ENCODE measurements around the gene MSI2.

The MSI2 gene

DNA sequence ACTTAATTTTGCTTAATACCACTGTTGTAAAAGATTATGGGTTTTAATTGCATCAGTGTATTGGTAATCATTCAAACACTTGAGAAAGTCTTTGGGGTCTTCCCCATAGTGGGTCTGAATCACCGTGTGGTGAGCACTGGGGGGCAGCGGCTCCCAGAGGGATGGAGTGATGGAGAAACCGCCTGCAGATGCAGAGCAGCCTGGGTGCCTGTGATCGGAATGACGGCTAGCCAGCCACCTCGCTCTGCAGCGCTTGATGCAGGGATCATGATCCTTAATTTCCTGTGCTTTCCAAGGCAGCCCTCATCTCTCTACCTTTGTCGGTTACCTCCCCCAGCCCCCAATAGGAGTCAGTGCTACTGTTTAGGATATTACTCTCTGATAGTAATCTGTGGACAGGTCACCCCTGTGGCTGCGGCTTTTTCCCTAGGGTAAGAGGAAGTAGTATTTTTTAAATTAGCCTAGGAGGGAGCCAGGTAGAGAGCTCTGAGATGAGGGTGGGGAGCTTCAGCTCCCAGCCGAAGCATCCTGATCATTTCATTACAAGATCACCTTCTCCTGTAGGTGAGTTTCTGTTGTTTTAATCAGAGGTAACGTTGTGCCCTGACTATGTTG lies 135.6 kb downstream of the MSI2 start:
- H3K9me3 ChIP-seq (ENCODE audit: insufficient read depth, low read length): no peaks in the 10 kb centered on the region
- no peaks in the 10 kb centered on the region for H3K9me2 ChIP-seq (replicated peaks; ENCODE audit: insufficient read depth, low read length)
- H3F3A ChIP-seq (ENCODE audit: insufficient read depth): no peaks in the 10 kb centered on the region
- H3K4me2 ChIP-seq (ENCODE audit: low read depth, low read length, poor library complexity, severe bottlenecking): no peak overlapping the region
- H3K9ac ChIP-seq (ENCODE audit: low read length): no peak overlapping the region
- no peak overlapping the region for H2AFZ ChIP-seq (ENCODE audit: low read depth, low read length, severe bottlenecking)
- no peak overlapping the region for H3K4me3 ChIP-seq (ENCODE audit: insufficient read depth, low read length, poor library complexity, severe bottlenecking)
- H3K27ac ChIP-seq (ENCODE audit: low read depth, low read length): no peak overlapping the region
- no peaks in the 10 kb centered on the region for H4K20me1 ChIP-seq (ENCODE audit: low read depth, low read length)
- TF ChIP-seq, protein P1, sequence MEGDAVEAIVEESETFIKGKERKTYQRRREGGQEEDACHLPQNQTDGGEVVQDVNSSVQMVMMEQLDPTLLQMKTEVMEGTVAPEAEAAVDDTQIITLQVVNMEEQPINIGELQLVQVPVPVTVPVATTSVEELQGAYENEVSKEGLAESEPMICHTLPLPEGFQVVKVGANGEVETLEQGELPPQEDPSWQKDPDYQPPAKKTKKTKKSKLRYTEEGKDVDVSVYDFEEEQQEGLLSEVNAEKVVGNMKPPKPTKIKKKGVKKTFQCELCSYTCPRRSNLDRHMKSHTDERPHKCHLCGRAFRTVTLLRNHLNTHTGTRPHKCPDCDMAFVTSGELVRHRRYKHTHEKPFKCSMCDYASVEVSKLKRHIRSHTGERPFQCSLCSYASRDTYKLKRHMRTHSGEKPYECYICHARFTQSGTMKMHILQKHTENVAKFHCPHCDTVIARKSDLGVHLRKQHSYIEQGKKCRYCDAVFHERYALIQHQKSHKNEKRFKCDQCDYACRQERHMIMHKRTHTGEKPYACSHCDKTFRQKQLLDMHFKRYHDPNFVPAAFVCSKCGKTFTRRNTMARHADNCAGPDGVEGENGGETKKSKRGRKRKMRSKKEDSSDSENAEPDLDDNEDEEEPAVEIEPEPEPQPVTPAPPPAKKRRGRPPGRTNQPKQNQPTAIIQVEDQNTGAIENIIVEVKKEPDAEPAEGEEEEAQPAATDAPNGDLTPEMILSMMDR (IDR thresholded peaks at IDR 0.05; ENCODE audit: insufficient read depth, low read length, poor library complexity, severe bottlenecking): no peak
- TF ChIP-seq EZH2phosphoT487 (conservative IDR thresholded peaks at IDR 0.05; ENCODE audit: low read length): no peak
- 0 out of 2 replicates have a peak, but pooled peaks cover 11% of the 10 kb centered on the region for H3K36me3 ChIP-seq (ENCODE audit: low read length)
- no peaks in the 10 kb centered on the region for H3K27me3 ChIP-seq (ENCODE audit: low read length)
- H3K79me2 ChIP-seq (ENCODE audit: insufficient read depth, low read length): peaks cover 53% of the 10 kb centered on the region

DNA sequence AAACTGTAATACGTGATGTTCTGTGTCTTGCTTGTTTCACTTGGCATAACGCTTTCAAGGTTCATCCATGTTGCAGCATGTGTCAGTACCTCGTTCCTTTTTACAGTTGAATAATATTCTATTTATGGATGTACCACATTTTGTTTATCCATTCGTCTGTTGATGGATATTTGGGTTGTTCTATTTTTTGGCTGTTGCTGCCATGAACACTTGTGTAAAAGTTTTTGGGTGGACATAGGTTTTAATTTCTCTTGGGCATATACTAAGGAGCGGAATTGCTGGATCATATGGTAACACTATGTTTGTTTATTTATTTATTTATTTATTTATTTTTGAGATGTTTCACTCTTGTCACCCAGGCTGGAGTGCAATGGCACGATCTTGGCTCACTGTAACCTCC lies 137.0 kb downstream of the MSI2 start:
- TF ChIP-seq, protein P1 (IDR thresholded peaks at IDR 0.05; ENCODE audit: insufficient read depth, low read length, poor library complexity, severe bottlenecking): no peak
- TF ChIP-seq EZH2phosphoT487 (conservative IDR thresholded peaks at IDR 0.05; ENCODE audit: low read length): no peak
- H3F3A ChIP-seq (ENCODE audit: insufficient read depth): no peaks in the 10 kb centered on the region
- no peaks in the 10 kb centered on the region for H3K9me3 ChIP-seq (ENCODE audit: insufficient read depth, low read length)
- no peak overlapping the region for H3K4me2 ChIP-seq (ENCODE audit: low read depth, low read length, poor library complexity, severe bottlenecking)
- H3K36me3 ChIP-seq (ENCODE audit: low read length): 0 out of 2 replicates have a peak, but pooled peaks cover 8% of the 10 kb centered on the region
- H3K79me2 ChIP-seq (ENCODE audit: insufficient read depth, low read length): peaks cover 54% of the 10 kb centered on the region
- no peak overlapping the region for H3K27ac ChIP-seq (ENCODE audit: low read depth, low read length)
- no peaks in the 10 kb centered on the region for H3K27me3 ChIP-seq (ENCODE audit: low read length)
- no peaks in the 10 kb centered on the region for H3K9me2 ChIP-seq (replicated peaks; ENCODE audit: insufficient read depth, low read length)
- H3K9ac ChIP-seq (ENCODE audit: low read length): no peak overlapping the region
- H4K20me1 ChIP-seq (ENCODE audit: low read depth, low read length): no peaks in the 10 kb centered on the region
- no peak overlapping the region for H3K4me3 ChIP-seq (ENCODE audit: insufficient read depth, low read length, poor library complexity, severe bottlenecking)
- H2AFZ ChIP-seq (ENCODE audit: low read depth, low read length, severe bottlenecking): no peak overlapping the region

DNA sequence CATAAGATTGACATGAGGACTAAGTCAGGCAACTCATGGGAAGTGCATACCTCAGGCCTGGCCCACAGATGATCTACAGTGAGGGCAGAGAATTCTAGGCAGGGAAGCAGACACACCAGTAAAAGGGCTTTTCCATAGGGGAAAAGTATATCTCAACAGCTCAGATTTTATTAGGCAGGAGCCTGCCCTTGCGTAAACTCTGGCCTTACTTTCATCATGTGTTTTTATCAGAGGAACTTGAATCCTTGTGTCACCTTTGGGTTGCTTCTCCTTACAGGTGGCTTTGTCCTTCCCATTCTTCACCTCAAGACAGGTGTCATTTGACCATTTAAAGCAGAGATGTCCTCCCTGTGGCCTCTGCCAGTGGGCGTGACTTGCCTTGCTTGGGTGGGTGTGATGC lies 138.1 kb downstream of the MSI2 start:
- Histone ChIP-seq H3K9me3 (ENCODE audit: insufficient read depth, low read length) (no peaks in the 10 kb centered on the region), H3K27ac (ENCODE audit: low read depth, low read length) (no peak overlapping the region), H4K20me1 (ENCODE audit: low read depth, low read length) (no peaks in the 10 kb centered on the region), H3K4me2 (ENCODE audit: low read depth, low read length, poor library complexity, severe bottlenecking) (no peak overlapping the region), H3K36me3 (ENCODE audit: low read length) (0 out of 2 replicates have a peak, but pooled peaks cover 8% of the 10 kb centered on the region), H3K27me3 (ENCODE audit: low read length) (no peaks in the 10 kb centered on the region), H3F3A (ENCODE audit: insufficient read depth) (no peaks in the 10 kb centered on the region), H3K4me3 (ENCODE audit: insufficient read depth, low read length, poor library complexity, severe bottlenecking) (no peak overlapping the region), H3K79me2 (ENCODE audit: insufficient read depth, low read length) (peaks cover 55% of the 10 kb centered on the region), H3K9me2 (replicated peaks; ENCODE audit: insufficient read depth, low read length) (no peaks in the 10 kb centered on the region), H3K9ac (ENCODE audit: low read length) (no peak overlapping the region), H2AFZ (ENCODE audit: low read depth, low read length, severe bottlenecking) (no peak overlapping the region)
- TF ChIP-seq, protein P1 (IDR thresholded peaks at IDR 0.05; ENCODE audit: insufficient read depth, low read length, poor library complexity, severe bottlenecking): no peak
- TF ChIP-seq EZH2phosphoT487 (conservative IDR thresholded peaks at IDR 0.05; ENCODE audit: low read length): no peak

Data from SU-DHL-6 (cell line).